Measurements from ENCODE around the gene DCST1. TPM values are rescaled to one million over a fixed set of nuclear protein-coding genes. Genes with fewer than 3 reads are reported as not detected.

The DCST1 gene
- total and polyA plus RNA-seq, 7 donors, result 0.12 to 0.34 TPM; not detected in 5

GRCh38 chr1:155007251-155007828 is 26.3 kb upstream of the DCST1 start:
- peak overlapping the region; percentile 62 for H3K4me3 ChIP-seq
- peak; percentile 15 to 34 (median 28) for ATAC-seq

GRCh38 chr1:155008015-155008941 is 25.3 kb upstream of the DCST1 start:
- Histone ChIP-seq H3K9me3 (no peaks in the 10 kb centered on the region), H3K27me3 (ENCODE audit: insufficient read depth in 3 of 3, low read length in 2 of 3) (no peaks in the 10 kb centered on the region), H3K36me3 (ENCODE audit: insufficient read depth in 1 of 2, low read depth in 1 of 2) (no peaks in the 10 kb centered on the region), H3K4me3 (peak overlapping the region; percentile 62), H3K4me1 (peaks cover 70% of the 10 kb centered on the region), H3K27ac (peak overlapping the region; percentile 94)
- TF ChIP-seq CTCF (IDR thresholded peaks at IDR 0.05), result no peak
- 27 to 45% (median 33%) methylated on average over 15 to 16 of the region's 16 CpGs for WGBS, 3 donors
- ATAC-seq, result peak in 3 of 4 donors; percentile 15 to 27 (median 18)
- intact Hi-C loops (cut with DNase I), result loop anchor here in 1 of 2 donors (2.0 kb wide), 1 partner anchor 37 kb away; no protein-coding TSS in a partner anchor
- no peak for DNase-seq

More at GRCh38 chr1:155007251-155007828, 26.3 kb upstream of the DCST1 start:
- no peak for TF ChIP-seq CTCF (IDR thresholded peaks at IDR 0.05)
- Histone ChIP-seq H3K4me1 (peaks cover 68% of the 10 kb centered on the region), H3K27me3 (ENCODE audit: insufficient read depth in 3 of 3, low read length in 2 of 3) (no peaks in the 10 kb centered on the region), H3K9me3 (no peaks in the 10 kb centered on the region), H3K27ac (peak overlapping the region; percentile 94), H3K36me3 (ENCODE audit: insufficient read depth in 1 of 2, low read depth in 1 of 2) (no peaks in the 10 kb centered on the region)
- 21 to 35% (median 22%) methylated on average over 5 to 6 of the region's 6 CpGs for WGBS, 3 donors
- intact Hi-C loops (cut with DNase I), result no loop called here
- peak; percentile 70 to 87 for DNase-seq

GRCh38 chr1:155009221-155009711 is 24.4 kb upstream of the DCST1 start:
- 31 to 49% (median 39%) methylated on average over 9 to 12 of the region's 12 CpGs for WGBS, 3 donors
- Histone ChIP-seq H3K4me1 (peaks cover 69% of the 10 kb centered on the region), H3K4me3 (peak overlapping the region; percentile 62), H3K27me3 (ENCODE audit: insufficient read depth in 3 of 3, low read length in 2 of 3) (no peaks in the 10 kb centered on the region), H3K9me3 (no peaks in the 10 kb centered on the region), H3K36me3 (ENCODE audit: insufficient read depth in 1 of 2, low read depth in 1 of 2) (peaks cover 0 to 5% of the 10 kb centered on the region in 2 donors), H3K27ac (peak overlapping the region; percentile 94)
- DNase-seq, result peak in 1 of 2 donors; percentile 79
- ATAC-seq, result peak in 1 of 4 donors; percentile 13
- no peak for TF ChIP-seq CTCF (IDR thresholded peaks at IDR 0.05)
- intact Hi-C loops (cut with DNase I), result loop anchor here in 1 of 2 donors (2.0 kb wide), 1 partner anchor 36 kb away; no protein-coding TSS in a partner anchor

GRCh38 chr1:155009742-155010141 is 23.9 kb upstream of the DCST1 start:
- peaks cover 0 to 10% of the 10 kb centered on the region in 2 donors for H3K36me3 ChIP-seq (ENCODE audit: insufficient read depth in 1 of 2, low read depth in 1 of 2)
- H3K27ac ChIP-seq, result peak overlapping the region; percentile 94
- ATAC-seq (no peak), DNase-seq (no peak)
- intact Hi-C loops (cut with DNase I), result loop anchor here (2.0 to 5.0 kb wide), 2 partner anchors 35 to 37 kb away; partner anchors contain the start of genes CKS1B (in 1 of the 2) and SHC1 (in 1 of the 2)
- peak overlapping the region; percentile 62 for H3K4me3 ChIP-seq
- no peaks in the 10 kb centered on the region for H3K27me3 ChIP-seq (ENCODE audit: insufficient read depth in 3 of 3, low read length in 2 of 3)
- H3K9me3 ChIP-seq, result no peaks in the 10 kb centered on the region
- 88 to 95% (median 90%) methylated on average over 5 of the region's 5 CpGs for WGBS, 3 donors
- peaks cover 64% of the 10 kb centered on the region for H3K4me1 ChIP-seq
- TF ChIP-seq CTCF (IDR thresholded peaks at IDR 0.05), result no peak

Measured in psoas muscle (tissue), 8 donors.